Right lobe of liver (tissue), 4 donors: ENCODE data around the gene ZNF709.

Experiments
- CTCF ChIP-seq, 4 donors: fragments of 200-600 bp in 3 of 4; fragments of 450-650 bp in 1 of 4; IDR thresholded peaks; one replicate each; pipeline versions ENCODE4 v1.5.1 to v1.8.0; 2016 to 2022; ENCODE audit warnings: antibody characterized with exemption in 4 of 4, mild to moderate bottlenecking in 2 of 4
- POLR2A ChIP-seq: fragments of 450-650 bp; IDR thresholded peaks from one replicate; pipeline ENCODE4 v1.6.1; 2017; ENCODE audit warnings: antibody characterized with exemption, mild to moderate bottlenecking
- donor health status: DM: no; HTN: no; CAD: no.
- donor health status: DM: no; HTN: no; CAD: no.
- donor health status: DM: no; HTN: yes; CAD: no.

- TF ChIP-seq POLR2A, result no peak
- peak in 1 of 4 donors; percentile 27 for TF ChIP-seq CTCF (IDR thresholded peaks at IDR 0.05)
Observed at GRCh38 chr19:12521996-12522395, 37.4 kb upstream of the ZNF709 start.
